Transverse colon (tissue), 3 donors: Measurements from ENCODE around the gene SCT.

Source experiments
- CTCF ChIP-seq, 5 experiments: fragments of 200-600 bp in 3 of 5; fragments of 450-650 bp in 2 of 5; sonication (generic) in 3 of 5; IDR thresholded peaks; 1 replicate in 2 of 5; 2 replicates in 3 of 5; pipeline ENCODE4 v1.5.1; 2016 to 2017; ENCODE audit warnings: antibody characterized with exemption in 5 of 5, inconsistent platforms in 3 of 5, mild to moderate bottlenecking in 2 of 5, moderate library complexity in 1 of 5
- POLR2A ChIP-seq: fragments of 450-650 bp; IDR thresholded peaks from one replicate; pipeline ENCODE4 v1.6.1; 2016; ENCODE audit warnings: antibody characterized with exemption, mild to moderate bottlenecking, moderate library complexity

- TF ChIP-seq CTCF (IDR thresholded peaks at IDR 0.05) (peak; percentile 72 to 89 (median 76)), POLR2A (no peak)
These were observed 35.8 kb upstream of the SCT start for GRCh38 chr11:662689-663274.
